Kidney capillary endothelial cell (primary cell): Measurements from ENCODE around the gene TMEM179.

ENCODE experiments used
- DNase-seq: peaks from one replicate; pipeline ENCODE4 v3.0.0-alpha.2; 2018; ENCODE audit warnings: low spot score

Gene TMEM179

DNA sequence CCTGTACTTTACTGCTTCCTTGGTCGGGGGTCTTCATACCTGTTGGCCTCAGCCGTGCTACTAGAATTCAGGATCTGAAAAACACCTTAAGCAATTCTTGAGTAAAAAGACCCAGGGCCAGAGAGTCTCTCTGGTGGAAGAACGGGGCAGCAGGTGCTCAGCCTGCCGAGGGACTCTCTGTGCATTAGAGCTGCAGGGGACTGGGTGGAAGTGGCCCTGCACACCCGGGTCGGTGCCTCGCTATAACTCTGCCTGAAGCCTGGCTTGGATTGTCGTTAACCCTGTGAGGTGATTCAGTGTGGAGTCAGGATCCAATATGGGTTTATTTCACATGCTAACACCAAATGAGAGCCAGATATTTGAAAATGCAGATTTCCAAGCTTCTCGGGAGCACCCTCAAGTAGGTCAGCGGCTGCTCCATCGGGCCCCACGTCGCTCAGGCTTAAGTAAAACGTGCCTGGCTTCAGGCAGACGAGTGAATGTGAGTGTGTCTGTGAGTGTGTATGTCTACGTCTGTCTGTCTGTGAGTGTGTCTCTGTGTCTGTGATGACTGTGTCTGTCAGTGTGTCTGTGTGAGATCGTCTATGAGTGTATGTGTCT is 60.1 kb downstream of the TMEM179 start:
- DNase-seq = no peak

DNA sequence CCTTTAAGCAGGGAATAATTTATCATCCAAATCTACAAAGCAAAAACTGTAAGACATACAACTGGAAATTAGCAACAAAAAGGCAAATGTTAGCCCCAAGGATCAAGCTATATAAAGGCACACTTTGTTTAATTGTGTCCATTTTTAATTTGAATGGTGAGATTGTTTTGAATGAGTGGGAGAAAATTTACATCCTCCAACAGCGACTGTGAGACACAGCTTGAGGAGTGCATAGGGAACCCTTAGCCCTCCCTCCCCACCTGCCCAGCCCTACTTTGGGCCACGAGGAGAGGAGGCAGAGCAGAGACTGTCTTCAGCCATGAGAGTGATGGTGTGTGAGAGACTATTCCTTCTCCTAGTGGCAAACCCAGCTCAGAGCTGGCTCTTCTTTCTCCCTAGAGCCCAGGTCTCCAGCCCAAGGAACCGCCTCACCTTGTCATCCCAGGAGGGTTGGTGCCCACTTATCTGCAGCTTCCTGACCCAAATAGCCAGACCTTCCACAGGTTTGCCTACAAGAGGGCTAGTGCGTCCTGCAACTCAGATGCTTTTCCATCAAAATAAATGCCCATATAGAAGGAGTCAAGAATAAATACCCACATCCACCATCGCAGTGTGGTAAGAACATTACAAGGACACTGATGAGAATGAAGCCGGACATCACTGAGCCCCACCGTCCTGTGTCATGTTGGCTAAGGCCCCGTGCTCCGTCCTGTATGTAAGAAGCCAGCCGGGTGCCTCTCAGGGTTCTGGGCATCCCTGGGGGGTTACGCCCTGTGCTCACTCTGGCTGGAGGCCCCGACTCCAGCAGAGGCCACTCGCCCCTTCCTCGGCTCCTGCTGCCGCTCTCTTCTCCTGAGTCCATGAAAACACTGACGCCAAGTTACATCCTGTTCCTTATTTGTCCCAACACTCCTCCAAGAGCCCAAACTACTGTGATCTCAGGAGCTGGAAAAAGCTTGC is 61.4 kb downstream of the TMEM179 start:
- DNase-seq = no peak

DNA sequence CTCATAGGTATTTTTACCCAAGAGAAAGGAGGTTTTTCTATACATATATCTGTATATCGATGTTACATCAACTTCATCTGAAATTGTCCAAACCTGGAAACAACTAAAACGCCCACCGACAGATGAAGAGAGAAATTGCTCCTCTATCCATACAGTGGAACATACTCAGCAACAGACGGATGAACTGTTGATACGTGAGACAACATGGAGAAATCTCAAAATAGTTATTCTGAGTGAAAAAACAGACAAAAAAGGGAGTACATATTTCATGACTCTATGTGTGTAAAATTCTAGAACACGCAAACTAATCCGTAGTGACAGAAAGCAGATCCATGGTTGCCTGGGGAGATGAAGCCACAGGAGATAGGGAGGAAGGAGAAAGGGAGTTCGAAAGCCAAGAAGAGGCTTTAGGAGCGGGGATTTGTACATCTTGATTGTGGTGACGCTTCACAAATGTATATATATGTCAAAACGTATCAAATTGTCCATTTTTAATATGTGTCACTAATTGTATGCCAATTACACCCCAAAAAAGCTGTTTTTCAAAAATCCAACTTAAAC is 62.6 kb downstream of the TMEM179 start:
- no peak for DNase-seq
